Measurements from ENCODE around the gene LRCH2.

GRCh38 chrX:115189646-115190635 is 44.0 kb downstream of the LRCH2 start:
- TF ChIP-seq CTCF (IDR thresholded peaks at IDR 0.05; ENCODE audit: poor library complexity) (no peak), EZH2 (IDR thresholded peaks at IDR 0.05; ENCODE audit: borderline replicate concordance) (no peak)
